ENCODE results near the gene NCKAP5.

The NCKAP5 gene

GRCh38 chr2:132875193-132875592 is 693.1 kb downstream of the NCKAP5 start:
- no peak for DNase-seq (ENCODE audit: low spot score)

GRCh38 chr2:132873738-132874137 is 694.5 kb downstream of the NCKAP5 start:
- Mint-ChIP-seq H3K4me1 (ENCODE audit: low read depth) (no peaks in the 10 kb centered on the region), H3K9me3 (no peaks in the 10 kb centered on the region)

More at GRCh38 chr2:132875193-132875592, 693.1 kb downstream of the NCKAP5 start:
- H3K27ac Mint-ChIP-seq, result no peak overlapping the region
- no peaks in the 10 kb centered on the region for H3K9me3 Mint-ChIP-seq
- no peaks in the 10 kb centered on the region for H3K4me1 Mint-ChIP-seq (ENCODE audit: low read depth)
- no peaks in the 10 kb centered on the region for H3K27me3 Mint-ChIP-seq (ENCODE audit: low read depth)
- no peak overlapping the region for H3K4me3 Mint-ChIP-seq
- no peaks in the 10 kb centered on the region for H3K36me3 Mint-ChIP-seq (ENCODE audit: low read depth)

GRCh38 chr2:132871831-132872230 is 696.4 kb downstream of the NCKAP5 start:
- no peak overlapping the region for H3K27ac Mint-ChIP-seq
- no peaks in the 10 kb centered on the region for H3K9me3 Mint-ChIP-seq
- H3K27me3 Mint-ChIP-seq (ENCODE audit: low read depth), result no peaks in the 10 kb centered on the region
- H3K4me3 Mint-ChIP-seq, result no peak overlapping the region
- no peaks in the 10 kb centered on the region for H3K4me1 Mint-ChIP-seq (ENCODE audit: low read depth)
- H3K36me3 Mint-ChIP-seq (ENCODE audit: low read depth), result no peaks in the 10 kb centered on the region
- no peak for DNase-seq (ENCODE audit: low spot score)

More at GRCh38 chr2:132873738-132874137, 694.5 kb downstream of the NCKAP5 start:
- H3K27me3 Mint-ChIP-seq (ENCODE audit: low read depth), result no peaks in the 10 kb centered on the region
- no peaks in the 10 kb centered on the region for H3K36me3 Mint-ChIP-seq (ENCODE audit: low read depth)
- no peak for DNase-seq (ENCODE audit: low spot score)
- H3K27ac Mint-ChIP-seq, result no peak overlapping the region
- no peak overlapping the region for H3K4me3 Mint-ChIP-seq

- H3K27ac Mint-ChIP-seq, result no peak overlapping the region
- H3K36me3 Mint-ChIP-seq (ENCODE audit: low read depth), result no peaks in the 10 kb centered on the region
- H3K4me3 Mint-ChIP-seq, result no peak overlapping the region
- H3K4me1 Mint-ChIP-seq (ENCODE audit: low read depth), result no peaks in the 10 kb centered on the region
- no peaks in the 10 kb centered on the region for H3K27me3 Mint-ChIP-seq (ENCODE audit: low read depth)
- H3K9me3 Mint-ChIP-seq, result no peaks in the 10 kb centered on the region
- DNase-seq (ENCODE audit: low spot score), result no peak
These were observed 704.3 kb downstream of the NCKAP5 start for GRCh38 chr2:132863961-132864360.

- Mint-ChIP-seq H3K4me3 (no peak overlapping the region), H3K27ac (no peak overlapping the region), H3K4me1 (ENCODE audit: low read depth) (no peaks in the 10 kb centered on the region), H3K36me3 (ENCODE audit: low read depth) (no peaks in the 10 kb centered on the region), H3K9me3 (no peaks in the 10 kb centered on the region), H3K27me3 (ENCODE audit: low read depth) (no peaks in the 10 kb centered on the region)
- DNase-seq (ENCODE audit: low spot score), result no peak
These were observed 708.0 kb downstream of the NCKAP5 start for GRCh38 chr2:132860220-132860619.

GRCh38 chr2:132859590-132859989 is 708.7 kb downstream of the NCKAP5 start:
- Mint-ChIP-seq H3K9me3 (no peaks in the 10 kb centered on the region), H3K4me3 (no peak overlapping the region), H3K27me3 (ENCODE audit: low read depth) (no peaks in the 10 kb centered on the region), H3K4me1 (ENCODE audit: low read depth) (no peaks in the 10 kb centered on the region), H3K27ac (no peak overlapping the region), H3K36me3 (ENCODE audit: low read depth) (no peaks in the 10 kb centered on the region)
- DNase-seq (ENCODE audit: low spot score), result no peak

- Mint-ChIP-seq H3K9me3 (no peaks in the 10 kb centered on the region), H3K36me3 (ENCODE audit: low read depth) (no peaks in the 10 kb centered on the region), H3K27me3 (ENCODE audit: low read depth) (no peaks in the 10 kb centered on the region)
These were observed 710.9 kb downstream of the NCKAP5 start for GRCh38 chr2:132857319-132857718.

GRCh38 chr2:132850688-132851087 is 717.6 kb downstream of the NCKAP5 start:
- Mint-ChIP-seq H3K9me3 (no peaks in the 10 kb centered on the region), H3K4me1 (ENCODE audit: low read depth) (no peaks in the 10 kb centered on the region), H3K4me3 (no peak overlapping the region), H3K36me3 (ENCODE audit: low read depth) (no peaks in the 10 kb centered on the region), H3K27ac (no peak overlapping the region), H3K27me3 (ENCODE audit: low read depth) (no peaks in the 10 kb centered on the region)
- no peak for DNase-seq (ENCODE audit: low spot score)

More at GRCh38 chr2:132857319-132857718, 710.9 kb downstream of the NCKAP5 start:
- Mint-ChIP-seq H3K27ac (no peak overlapping the region), H3K4me3 (no peak overlapping the region), H3K4me1 (ENCODE audit: low read depth) (no peaks in the 10 kb centered on the region)
- DNase-seq (ENCODE audit: low spot score), result no peak

GRCh38 chr2:132849118-132849517 is 719.1 kb downstream of the NCKAP5 start:
- H3K27ac Mint-ChIP-seq, result no peak overlapping the region
- H3K4me3 Mint-ChIP-seq, result no peak overlapping the region
- DNase-seq (ENCODE audit: low spot score), result no peak
- H3K9me3 Mint-ChIP-seq, result no peaks in the 10 kb centered on the region
- no peaks in the 10 kb centered on the region for H3K4me1 Mint-ChIP-seq (ENCODE audit: low read depth)
- no peaks in the 10 kb centered on the region for H3K27me3 Mint-ChIP-seq (ENCODE audit: low read depth)
- no peaks in the 10 kb centered on the region for H3K36me3 Mint-ChIP-seq (ENCODE audit: low read depth)

- Mint-ChIP-seq H3K36me3 (ENCODE audit: low read depth) (no peaks in the 10 kb centered on the region), H3K4me1 (ENCODE audit: low read depth) (no peaks in the 10 kb centered on the region), H3K27me3 (ENCODE audit: low read depth) (no peaks in the 10 kb centered on the region), H3K9me3 (no peaks in the 10 kb centered on the region), H3K27ac (no peak overlapping the region), H3K4me3 (no peak overlapping the region)
- DNase-seq (ENCODE audit: low spot score), result no peak
These were observed 722.9 kb downstream of the NCKAP5 start for GRCh38 chr2:132845339-132845738.

GRCh38 chr2:132844585-132844984 is 723.7 kb downstream of the NCKAP5 start:
- Mint-ChIP-seq H3K9me3 (no peaks in the 10 kb centered on the region), H3K4me3 (no peak overlapping the region), H3K36me3 (ENCODE audit: low read depth) (no peaks in the 10 kb centered on the region), H3K27ac (no peak overlapping the region), H3K4me1 (ENCODE audit: low read depth) (no peaks in the 10 kb centered on the region), H3K27me3 (ENCODE audit: low read depth) (no peaks in the 10 kb centered on the region)
- no peak for DNase-seq (ENCODE audit: low spot score)

GRCh38 chr2:132837769-132838168 is 730.5 kb downstream of the NCKAP5 start:
- no peaks in the 10 kb centered on the region for H3K27me3 Mint-ChIP-seq (ENCODE audit: low read depth)
- no peaks in the 10 kb centered on the region for H3K4me1 Mint-ChIP-seq (ENCODE audit: low read depth)
- no peak for DNase-seq (ENCODE audit: low spot score)
- H3K36me3 Mint-ChIP-seq (ENCODE audit: low read depth), result no peaks in the 10 kb centered on the region
- H3K27ac Mint-ChIP-seq, result no peak overlapping the region
- peaks cover 22% of the 10 kb centered on the region for H3K9me3 Mint-ChIP-seq
- no peak overlapping the region for H3K4me3 Mint-ChIP-seq

- DNase-seq (ENCODE audit: low spot score), result no peak
- Mint-ChIP-seq H3K27ac (no peak overlapping the region), H3K36me3 (ENCODE audit: low read depth) (no peaks in the 10 kb centered on the region), H3K9me3 (peaks cover 10% of the 10 kb centered on the region), H3K4me3 (no peak overlapping the region), H3K27me3 (ENCODE audit: low read depth) (no peaks in the 10 kb centered on the region), H3K4me1 (ENCODE audit: low read depth) (no peaks in the 10 kb centered on the region)
These were observed 737.9 kb downstream of the NCKAP5 start for GRCh38 chr2:132830321-132830827.

GRCh38 chr2:132825601-132826000 is 742.7 kb downstream of the NCKAP5 start:
- Mint-ChIP-seq H3K27ac (no peak overlapping the region), H3K36me3 (ENCODE audit: low read depth) (no peaks in the 10 kb centered on the region), H3K27me3 (ENCODE audit: low read depth) (no peaks in the 10 kb centered on the region), H3K4me3 (no peak overlapping the region), H3K9me3 (peaks cover 3% of the 10 kb centered on the region), H3K4me1 (ENCODE audit: low read depth) (no peaks in the 10 kb centered on the region)
- DNase-seq (ENCODE audit: low spot score), result no peak

- Mint-ChIP-seq H3K27me3 (ENCODE audit: low read depth) (no peaks in the 10 kb centered on the region), H3K9me3 (peaks cover 3% of the 10 kb centered on the region), H3K4me3 (no peak overlapping the region), H3K4me1 (ENCODE audit: low read depth) (no peaks in the 10 kb centered on the region), H3K36me3 (ENCODE audit: low read depth) (no peaks in the 10 kb centered on the region), H3K27ac (no peak overlapping the region)
- DNase-seq (ENCODE audit: low spot score), result no peak
These were observed 743.5 kb downstream of the NCKAP5 start for GRCh38 chr2:132824716-132825115.
